ENCODE data around the gene CHURC1. TPM values are rescaled to one million over a fixed set of nuclear protein-coding genes. Genes with fewer than 3 reads are reported as not detected.

Gene CHURC1
- total and polyA plus RNA-seq, 4 donors = 18.8 to 174 (median 34.6) TPM

GRCh38 chr14:64960762-64961276 is 46.6 kb downstream of the CHURC1 start:
- no peaks in the 10 kb centered on the region for H3K9me3 ChIP-seq (ENCODE audit: control insufficient read depth in 4 of 4, low read length in 3 of 4)
- H3K36me3 ChIP-seq (ENCODE audit: control insufficient read depth in 4 of 4, insufficient read depth in 3 of 4, low read depth in 1 of 4, low read length in 3 of 4) = peaks cover 0 to 2% (median 0%) of the 10 kb centered on the region in 4 donors
- TF ChIP-seq RXRA (IDR thresholded peaks at IDR 0.05) = peak in 1 of 2 donors; percentile 24
- TF ChIP-seq YY1 (IDR thresholded peaks at IDR 0.05) = no peak
- TF ChIP-seq HNF4A (conservative IDR thresholded peaks at IDR 0.05) = peak in 1 of 2 donors; percentile 16
- 50% methylated on average over 5 of the region's 5 CpGs for WGBS
- peaks cover 0 to 12% (median 7%) of the 10 kb centered on the region in 4 donors for H3K4me1 ChIP-seq (ENCODE audit: control insufficient read depth in 4 of 4, insufficient read depth in 4 of 4, low read length in 3 of 4)
- no peak for DNase-seq (ENCODE audit: low spot score)
- no peaks in the 10 kb centered on the region for H3K27me3 ChIP-seq (ENCODE audit: control insufficient read depth in 4 of 4, insufficient read depth in 4 of 4, low read length in 3 of 4)
- H3K4me3 ChIP-seq (ENCODE audit: low read depth in 1 of 3, low read length in 3 of 3) = no peak overlapping the region
- no peak overlapping the region for H3K9ac ChIP-seq (ENCODE audit: low read depth in 1 of 2, low read length in 2 of 2)
- H3K27ac ChIP-seq (ENCODE audit: low read depth in 1 of 2, low read length in 2 of 2) = peak overlapping the region in 1 of 2 donors; percentile 16

GRCh38 chr14:64963611-64964010 is 49.4 kb downstream of the CHURC1 start:
- H3K4me1 ChIP-seq (ENCODE audit: control insufficient read depth in 4 of 4, insufficient read depth in 4 of 4, low read length in 3 of 4) = peaks cover 0 to 12% (median 7%) of the 10 kb centered on the region in 4 donors
- peaks cover 0 to 2% (median 0%) of the 10 kb centered on the region in 4 donors for H3K36me3 ChIP-seq (ENCODE audit: control insufficient read depth in 4 of 4, insufficient read depth in 3 of 4, low read depth in 1 of 4, low read length in 3 of 4)
- no peak for DNase-seq (ENCODE audit: low spot score)
- H3K27ac ChIP-seq (ENCODE audit: low read depth in 1 of 2, low read length in 2 of 2) = no peak overlapping the region
- WGBS = 77% methylated on average over 1 of the region's 1 CpG
- no peak overlapping the region for H3K9ac ChIP-seq (ENCODE audit: low read depth in 1 of 2, low read length in 2 of 2)
- H3K4me3 ChIP-seq (ENCODE audit: low read depth in 1 of 3, low read length in 3 of 3) = no peak overlapping the region
- no peaks in the 10 kb centered on the region for H3K9me3 ChIP-seq (ENCODE audit: control insufficient read depth in 4 of 4, low read length in 3 of 4)
- TF ChIP-seq, protein P1, sequence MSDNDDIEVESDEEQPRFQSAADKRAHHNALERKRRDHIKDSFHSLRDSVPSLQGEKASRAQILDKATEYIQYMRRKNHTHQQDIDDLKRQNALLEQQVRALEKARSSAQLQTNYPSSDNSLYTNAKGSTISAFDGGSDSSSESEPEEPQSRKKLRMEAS (IDR thresholded peaks at IDR 0.05) = no peak
- TF ChIP-seq, protein P2, sequence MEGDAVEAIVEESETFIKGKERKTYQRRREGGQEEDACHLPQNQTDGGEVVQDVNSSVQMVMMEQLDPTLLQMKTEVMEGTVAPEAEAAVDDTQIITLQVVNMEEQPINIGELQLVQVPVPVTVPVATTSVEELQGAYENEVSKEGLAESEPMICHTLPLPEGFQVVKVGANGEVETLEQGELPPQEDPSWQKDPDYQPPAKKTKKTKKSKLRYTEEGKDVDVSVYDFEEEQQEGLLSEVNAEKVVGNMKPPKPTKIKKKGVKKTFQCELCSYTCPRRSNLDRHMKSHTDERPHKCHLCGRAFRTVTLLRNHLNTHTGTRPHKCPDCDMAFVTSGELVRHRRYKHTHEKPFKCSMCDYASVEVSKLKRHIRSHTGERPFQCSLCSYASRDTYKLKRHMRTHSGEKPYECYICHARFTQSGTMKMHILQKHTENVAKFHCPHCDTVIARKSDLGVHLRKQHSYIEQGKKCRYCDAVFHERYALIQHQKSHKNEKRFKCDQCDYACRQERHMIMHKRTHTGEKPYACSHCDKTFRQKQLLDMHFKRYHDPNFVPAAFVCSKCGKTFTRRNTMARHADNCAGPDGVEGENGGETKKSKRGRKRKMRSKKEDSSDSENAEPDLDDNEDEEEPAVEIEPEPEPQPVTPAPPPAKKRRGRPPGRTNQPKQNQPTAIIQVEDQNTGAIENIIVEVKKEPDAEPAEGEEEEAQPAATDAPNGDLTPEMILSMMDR (IDR thresholded peaks at IDR 0.05; ENCODE audit: low read depth, low read length, missing input control) = no peak
- TF ChIP-seq YY1 (IDR thresholded peaks at IDR 0.05) (no peak), RAD21 (IDR thresholded peaks at IDR 0.05) (no peak), GABPA (IDR thresholded peaks at IDR 0.05 in 1 of 2, conservative IDR thresholded peaks at IDR 0.05 in 1 of 2) (no peak), RXRA (IDR thresholded peaks at IDR 0.05) (no peak), JUND (IDR thresholded peaks at IDR 0.05) (no peak), NR2F2 (IDR thresholded peaks at IDR 0.05) (no peak), TAF1 (conservative IDR thresholded peaks at IDR 0.05) (no peak), FOXA2 (IDR thresholded peaks at IDR 0.05) (no peak), EGR1 (IDR thresholded peaks at IDR 0.05; ENCODE audit: low read depth in 2 of 2) (no peak), FOXA1 (IDR thresholded peaks at IDR 0.05) (no peak), SP1 (IDR thresholded peaks at IDR 0.05) (no peak), HNF4G (IDR thresholded peaks at IDR 0.05) (no peak), REST (IDR thresholded peaks at IDR 0.05) (no peak)
- TF ChIP-seq, protein P3, sequence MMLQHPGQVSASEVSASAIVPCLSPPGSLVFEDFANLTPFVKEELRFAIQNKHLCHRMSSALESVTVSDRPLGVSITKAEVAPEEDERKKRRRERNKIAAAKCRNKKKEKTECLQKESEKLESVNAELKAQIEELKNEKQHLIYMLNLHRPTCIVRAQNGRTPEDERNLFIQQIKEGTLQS (IDR thresholded peaks at IDR 0.05) = no peak
- no peaks in the 10 kb centered on the region for H3K27me3 ChIP-seq (ENCODE audit: control insufficient read depth in 4 of 4, insufficient read depth in 4 of 4, low read length in 3 of 4)
